Activated CD4-positive, alpha-beta memory T cell treated with anti-CD3 and anti-CD28 coated beads for 36 hours (primary cell): ENCODE results near the gene CCDC9. TPM values are rescaled to one million over a fixed set of nuclear protein-coding genes. Genes with fewer than 3 reads are reported as not detected.

Experiments
- CTCF ChIA-PET: fragments of 350-600 bp; sonication (Branson Sonifier 250); formaldehyde crosslinking; loops from one replicate; lab custom pipeline; 2021; ENCODE audit warnings: antibody characterized with exemption, inconsistent platforms; lab: Charles Lee
- POLR2A ChIA-PET: fragments of 350-600 bp; sonication (Branson Sonifier 250); formaldehyde crosslinking; loops from one replicate; lab custom pipeline; 2021; ENCODE audit warnings: antibody characterized with exemption; lab: Charles Lee
- DNase-seq: peaks from one replicate; pipeline ENCODE4 v3.0.0-alpha.2; 2020
- H3K27ac Mint-ChIP-seq: one replicate; pipeline ENCODE4 v1.8.0; 2021; ENCODE audit warnings: mixed read lengths
- H3K27me3 Mint-ChIP-seq: one replicate; pipeline ENCODE4 v1.8.0; 2021; ENCODE audit warnings: mixed read lengths
- H3K36me3 Mint-ChIP-seq: one replicate; pipeline ENCODE4 v1.8.0; 2021; ENCODE audit warnings: mixed read lengths
- H3K4me1 Mint-ChIP-seq: one replicate; pipeline ENCODE4 v1.8.0; 2021; ENCODE audit warnings: low read depth, mixed read lengths
- H3K4me3 Mint-ChIP-seq: one replicate; pipeline ENCODE4 v1.8.0; 2021; ENCODE audit warnings: mild to moderate bottlenecking, mixed read lengths
- H3K9me3 Mint-ChIP-seq: one replicate; pipeline ENCODE4 v1.8.0; 2021; ENCODE audit warnings: mixed read lengths
- intact Hi-C: fragments of 100-400 bp; cut with micrococcal nuclease; formaldehyde crosslinking; loops from one replicate; pipeline ENCODE4 v1.15.1; 2023
- total RNA-seq, 2 experiments: library from RNA; stranded (reverse); gene quantifications; one replicate each; pipeline ENCODE4 v1.2.3, GENCODE V29; 2021

Gene CCDC9
- 10 to 100 TPM; 32.7 to 39.1 TPM for total RNA-seq

DNA sequence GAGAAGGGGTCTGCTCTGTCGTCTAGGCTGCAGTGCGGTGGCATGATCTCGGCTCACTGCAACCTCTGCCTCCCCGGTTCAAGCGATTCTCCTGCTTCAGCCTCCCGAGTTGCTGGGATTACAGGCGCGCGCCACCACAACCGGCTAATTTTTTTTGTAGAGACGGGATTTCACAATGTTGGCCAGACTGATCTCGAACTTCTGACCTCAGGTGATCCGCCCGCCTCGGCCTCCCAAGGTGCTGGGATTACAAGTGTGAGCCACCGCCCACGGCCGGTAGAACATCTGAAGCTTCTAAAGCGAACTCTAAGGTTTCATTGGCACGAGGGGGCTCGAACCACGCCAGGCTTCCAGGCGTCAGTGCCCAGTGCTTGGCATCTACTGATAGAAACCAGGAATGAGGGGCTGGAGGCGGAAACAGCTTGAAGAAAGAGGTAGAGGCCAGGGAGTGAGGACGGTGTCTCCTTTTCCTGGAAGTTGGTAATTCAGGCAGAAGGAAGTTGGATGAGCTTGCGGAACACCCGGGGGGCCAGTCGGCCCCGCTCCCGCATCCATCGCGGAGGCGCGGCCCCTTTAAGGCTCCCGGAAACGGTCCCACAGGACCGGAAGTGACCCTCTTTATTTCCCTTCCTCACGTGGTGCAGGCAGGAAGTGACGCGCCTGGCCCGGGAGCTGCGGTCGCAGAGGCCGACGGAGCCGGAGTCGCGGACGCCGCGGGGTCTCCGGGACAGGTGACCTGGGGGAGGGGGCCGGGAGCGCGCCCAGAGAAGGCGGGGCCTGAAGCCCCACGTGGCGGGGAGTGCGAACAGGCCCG is at the start of gene CCDC9:
Gene CCDC9, plus strand, starts transcription at position 647 of the 814 bp plus-strand sequence. CDS start 1,876 bp downstream, outside the sequence.
- CTCF ChIA-PET = interaction anchor here (0.6 to 6.0 kb wide), 8 partner anchors 11 to 228 kb away, joined by 3 to 94 read pairs (median 5); partner anchors contain the start of genes DHX34 and KPTN
- intact Hi-C loops = loop anchor here (1.0 to 5.0 kb wide), 7 partner anchors 13 to 539 kb away; partner anchors contain the start of genes ARHGAP35, BICRA, PRKD2 and TMEM160
- Mint-ChIP-seq H3K27me3 (no peaks in the 10 kb centered on the region), H3K4me3 (peak within 1 kb of the TSS; percentile 90), H3K9me3 (no peaks in the 10 kb centered on the region), H3K36me3 (peaks cover 29% of the 10 kb centered on the region), H3K4me1 (peaks cover 32% of the 10 kb centered on the region), H3K27ac (peak within 1 kb of the TSS; percentile 98)
- DNase-seq = peak; percentile 98
- POLR2A ChIA-PET = interaction anchor here (0.8 to 2.6 kb wide), 13 partner anchors 12 to 1363 kb away, joined by 3 to 38 read pairs (median 6); partner anchors contain the start of genes INAFM1, RPL18, SLC1A5 and SPHK2

- H3K27me3 Mint-ChIP-seq = no peaks in the 10 kb centered on the region
- peak overlapping the region; percentile 25 for H3K27ac Mint-ChIP-seq
- intact Hi-C loops = loop anchor here (1.0 to 2.0 kb wide), 2 partner anchors 19 to 35 kb away; no protein-coding TSS in a partner anchor
- H3K9me3 Mint-ChIP-seq = no peaks in the 10 kb centered on the region
- ChIA-PET CTCF (interaction anchor here (0.8 to 9.6 kb wide), 23 partner anchors 8 to 173 kb away, joined by 3 to 333 read pairs (median 6); partner anchors contain the start of genes CCDC9, SAE1 and ZC3H4), POLR2A (interaction anchor here (1.2 to 4.6 kb wide), 3 partner anchors 17 to 47 kb away, joined by 3 to 49 read pairs (median 14); partner anchors contain the start of gene CCDC9)
- no peak overlapping the region for H3K4me3 Mint-ChIP-seq
- DNase-seq = no peak
- H3K4me1 Mint-ChIP-seq = peaks cover 12% of the 10 kb centered on the region
- peaks cover 34% of the 10 kb centered on the region for H3K36me3 Mint-ChIP-seq
These were observed 46.8 kb upstream of the CCDC9 start for GRCh38 chr19:47209319-47210179.

GRCh38 chr19:47210180-47210490 is 46.2 kb upstream of the CCDC9 start:
- Mint-ChIP-seq H3K36me3 (peaks cover 29% of the 10 kb centered on the region), H3K9me3 (no peaks in the 10 kb centered on the region), H3K4me1 (peaks cover 12% of the 10 kb centered on the region), H3K4me3 (no peak overlapping the region), H3K27me3 (no peaks in the 10 kb centered on the region), H3K27ac (peak overlapping the region; percentile 25)
- CTCF ChIA-PET = interaction anchor here (0.7 to 9.6 kb wide), 42 partner anchors 8 to 324 kb away, joined by 3 to 333 read pairs (median 5); partner anchors contain the start of genes CCDC9, INAFM1, SAE1 and ZC3H4
- DNase-seq = no peak
- POLR2A ChIA-PET = interaction anchor here (1.1 to 4.6 kb wide), 4 partner anchors 16 to 50 kb away, joined by 3 to 49 read pairs (median 8); partner anchors contain the start of gene CCDC9
- intact Hi-C loops = loop anchor here (1.0 to 2.0 kb wide), 2 partner anchors 19 to 34 kb away; no protein-coding TSS in a partner anchor

GRCh38 chr19:47210689-47211316 is 45.5 kb upstream of the CCDC9 start:
- Mint-ChIP-seq H3K4me1 (peaks cover 12% of the 10 kb centered on the region), H3K9me3 (no peaks in the 10 kb centered on the region), H3K36me3 (peaks cover 24% of the 10 kb centered on the region), H3K4me3 (no peak overlapping the region), H3K27ac (peak overlapping the region; percentile 85), H3K27me3 (no peaks in the 10 kb centered on the region)
- intact Hi-C loops = loop anchor here (1.0 to 2.0 kb wide), 2 partner anchors 18 to 33 kb away; no protein-coding TSS in a partner anchor
- POLR2A ChIA-PET = interaction anchor here (1.1 to 4.6 kb wide), 4 partner anchors 15 to 51 kb away, joined by 3 to 49 read pairs (median 8); partner anchors contain the start of gene CCDC9
- DNase-seq = peak; percentile 85
- CTCF ChIA-PET = interaction anchor here (0.7 to 9.6 kb wide), 47 partner anchors 8 to 325 kb away, joined by 3 to 333 read pairs (median 5); partner anchors contain the start of genes CCDC9, INAFM1, SAE1 and ZC3H4

DNA sequence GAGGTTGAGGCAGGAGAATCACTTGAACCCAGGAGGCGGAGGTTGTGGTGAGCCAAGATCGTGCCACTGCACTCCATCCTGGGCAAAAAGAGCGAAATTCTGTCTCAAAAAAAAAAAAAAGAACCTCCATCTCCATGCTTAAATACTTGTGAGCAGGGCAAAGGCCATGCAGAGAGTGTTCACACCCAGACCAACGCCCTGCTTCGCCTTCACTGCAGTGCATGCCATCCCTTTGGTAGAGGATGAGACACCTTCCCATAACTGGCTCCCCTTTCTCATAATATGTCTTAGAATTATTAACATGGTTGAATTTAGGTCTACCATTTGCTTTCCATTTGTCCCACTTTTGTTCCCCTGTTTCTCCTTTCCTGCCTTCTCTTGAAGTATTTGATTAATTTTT is 40.7 kb upstream of the CCDC9 start:
- H3K9me3 Mint-ChIP-seq = no peaks in the 10 kb centered on the region
- POLR2A ChIA-PET = no interaction called here
- H3K27ac Mint-ChIP-seq = no peak overlapping the region
- H3K36me3 Mint-ChIP-seq = peaks cover 3% of the 10 kb centered on the region
- H3K4me3 Mint-ChIP-seq = no peak overlapping the region
- no peak for DNase-seq
- CTCF ChIA-PET = interaction anchor here (1.4 to 2.0 kb wide), 3 partner anchors 11 to 31 kb away, joined by 7 to 12 read pairs (median 9); no protein-coding TSS in a partner anchor
- H3K4me1 Mint-ChIP-seq = peaks cover 7% of the 10 kb centered on the region
- H3K27me3 Mint-ChIP-seq = no peaks in the 10 kb centered on the region
- intact Hi-C loops = no loop called here

DNA sequence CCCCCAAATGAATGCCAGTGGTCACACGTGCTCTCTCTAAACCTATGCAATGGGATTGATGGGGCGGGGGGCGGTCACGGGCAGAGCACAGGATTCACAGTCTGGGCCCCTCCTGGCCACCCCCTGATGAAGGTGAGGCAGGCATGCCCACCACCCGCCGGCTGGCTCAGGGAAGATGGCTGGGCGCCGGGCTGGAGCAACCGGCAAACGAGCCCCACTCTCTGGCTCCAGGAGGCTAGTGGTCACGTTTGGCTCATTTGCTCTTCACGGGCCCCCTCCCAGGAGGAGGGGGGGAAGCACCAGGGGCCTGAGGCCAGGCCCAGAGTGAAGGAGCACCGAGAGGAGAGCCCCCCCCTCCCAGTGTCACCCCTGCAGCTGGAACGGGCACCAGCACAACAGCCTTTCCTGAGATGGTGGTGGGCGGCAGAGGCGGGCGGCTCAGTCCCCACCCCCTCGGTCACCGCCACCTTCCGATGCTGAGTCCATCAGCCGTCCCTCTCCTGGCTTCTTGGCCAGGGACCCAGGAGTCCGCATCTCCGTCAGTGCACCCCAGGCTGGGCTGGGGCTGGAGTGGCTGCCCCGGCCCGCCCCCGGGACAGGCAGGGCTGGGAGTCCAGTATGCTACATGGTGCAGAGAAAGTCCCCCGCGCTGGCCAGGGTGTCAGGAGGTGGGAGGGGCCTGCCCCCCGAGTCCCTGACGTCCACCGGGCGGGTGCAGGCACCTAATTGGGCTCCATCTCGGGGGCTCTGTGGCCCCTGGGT is 35.1 kb upstream of the CCDC9 start:
- Mint-ChIP-seq H3K4me3 (no peak overlapping the region), H3K4me1 (peaks cover 4% of the 10 kb centered on the region), H3K36me3 (peaks cover 9% of the 10 kb centered on the region), H3K27ac (no peak overlapping the region), H3K27me3 (no peaks in the 10 kb centered on the region), H3K9me3 (no peaks in the 10 kb centered on the region)
- ChIA-PET CTCF (interaction anchor here (0.9 to 5.6 kb wide), 2 partner anchors 11 to 23 kb away, joined by 3 to 48 read pairs; no protein-coding TSS in a partner anchor), POLR2A (no interaction called here)
- intact Hi-C loops = no loop called here
- DNase-seq = no peak

GRCh38 chr19:47221890-47222289 is 34.4 kb upstream of the CCDC9 start:
- intact Hi-C loops = no loop called here
- H3K27ac Mint-ChIP-seq = no peak overlapping the region
- no peaks in the 10 kb centered on the region for H3K9me3 Mint-ChIP-seq
- CTCF ChIA-PET = interaction anchor here (0.9 to 5.6 kb wide), 2 partner anchors 12 to 22 kb away, joined by 3 to 48 read pairs; no protein-coding TSS in a partner anchor
- no peak overlapping the region for H3K4me3 Mint-ChIP-seq
- DNase-seq = no peak
- H3K4me1 Mint-ChIP-seq = peaks cover 7% of the 10 kb centered on the region
- POLR2A ChIA-PET = no interaction called here
- H3K27me3 Mint-ChIP-seq = no peaks in the 10 kb centered on the region
- peaks cover 9% of the 10 kb centered on the region for H3K36me3 Mint-ChIP-seq

GRCh38 chr19:47225746-47226425 is 30.4 kb upstream of the CCDC9 start:
- peaks cover 9% of the 10 kb centered on the region for H3K36me3 Mint-ChIP-seq
- CTCF ChIA-PET = interaction anchor here (0.6 to 8.0 kb wide), 16 partner anchors 10 to 650 kb away, joined by 3 to 141 read pairs (median 4); partner anchors contain the start of genes CCDC9 and SAE1

DNA sequence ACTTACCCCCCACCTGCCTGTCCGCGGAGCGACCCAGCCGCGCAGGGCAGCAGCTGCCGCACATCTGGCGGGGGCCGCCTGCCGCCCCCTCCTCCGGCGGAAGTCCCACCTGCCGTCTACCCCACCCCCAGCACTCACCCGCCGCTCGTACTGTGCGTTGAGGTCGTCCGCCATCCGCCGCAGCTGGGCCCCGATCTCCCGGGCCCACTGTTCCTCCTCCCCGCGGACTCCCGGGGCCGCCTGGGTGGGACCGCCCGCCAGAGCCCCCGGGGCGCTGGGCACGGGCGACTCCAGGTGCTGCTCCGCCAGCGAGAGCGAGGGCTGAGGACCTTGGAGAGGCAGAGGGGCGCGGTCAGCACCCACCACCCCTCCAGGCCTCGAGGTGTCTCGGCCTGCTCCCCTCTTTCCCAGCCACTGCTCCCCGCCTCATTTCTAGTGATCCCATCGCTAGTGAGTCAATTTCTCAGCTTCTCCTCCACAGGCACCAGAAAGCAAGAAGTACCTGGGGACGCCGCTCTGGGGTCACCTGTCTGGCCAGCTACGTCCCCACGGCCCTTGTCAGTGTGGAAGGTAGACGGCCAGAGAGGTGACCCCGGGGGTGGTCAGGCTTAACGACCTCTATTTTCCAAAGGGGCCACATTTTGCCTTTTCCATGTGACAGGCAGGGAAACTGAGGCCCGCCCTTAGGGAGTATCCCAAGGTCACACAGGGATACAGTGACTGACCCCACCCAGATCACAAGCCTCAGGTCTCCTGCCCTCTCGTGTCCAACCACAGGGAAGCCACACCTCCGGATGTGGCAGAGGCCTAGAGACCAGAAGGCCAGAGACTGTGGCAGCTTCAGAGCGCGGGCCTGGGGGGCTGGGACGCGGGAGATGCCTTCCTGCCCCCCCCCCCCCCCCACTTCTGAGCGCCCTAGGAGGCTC is 29.6 kb upstream of the CCDC9 start:
- Mint-ChIP-seq H3K27ac (peak overlapping the region; percentile 89), H3K27me3 (no peaks in the 10 kb centered on the region), H3K4me3 (peak overlapping the region; percentile 77), H3K4me1 (peaks cover 15% of the 10 kb centered on the region), H3K36me3 (peaks cover 6% of the 10 kb centered on the region), H3K9me3 (no peaks in the 10 kb centered on the region)
- ChIA-PET POLR2A (interaction anchor here (0.7 to 2.1 kb wide), 24 partner anchors 12 to 438 kb away, joined by 3 to 32 read pairs (median 4); partner anchors contain the start of genes CCDC9, INAFM1, SAE1 and SLC1A5), CTCF (interaction anchor here (0.7 to 8.0 kb wide), 13 partner anchors 10 to 213 kb away, joined by 3 to 141 read pairs (median 5); partner anchors contain the start of genes CCDC9 and SAE1)
- intact Hi-C loops = loop anchor here (1.0 to 2.0 kb wide), 3 partner anchors 30 to 68 kb away; partner anchors contain the start of gene CCDC9
- peak; percentile 83 for DNase-seq

More at GRCh38 chr19:47225746-47226425, 30.4 kb upstream of the CCDC9 start:
- POLR2A ChIA-PET = interaction anchor here (0.6 to 2.1 kb wide), 25 partner anchors 11 to 438 kb away, joined by 3 to 32 read pairs (median 4); partner anchors contain the start of genes CCDC9, INAFM1, SAE1 and SLC1A5
- Mint-ChIP-seq H3K27me3 (no peaks in the 10 kb centered on the region), H3K9me3 (no peaks in the 10 kb centered on the region), H3K4me1 (peaks cover 10% of the 10 kb centered on the region), H3K4me3 (peak overlapping the region; percentile 77), H3K27ac (peak overlapping the region; percentile 89)
- intact Hi-C loops = loop anchor here (1.0 to 2.0 kb wide), 3 partner anchors 30 to 67 kb away; partner anchors contain the start of gene CCDC9
- DNase-seq = peak; percentile 88
